Limb (tissue), 2 donors: ENCODE measurements around the gene TUBGCP6.
"Not testable (repeated sequence)": the region's sequence is repeated elsewhere in the genome, so short reads cannot be mapped to it uniquely, and the experiment has no call there.

Experiments
- DNase-seq, 2 donors: peaks; one replicate each; pipeline ENCODE4 v3.0.0-alpha.2; 2016; ENCODE audit errors: extremely low spot score in 2 of 2

The TUBGCP6 gene

GRCh38 chr22:50171319-50171964, 73.4 kb downstream of the TUBGCP6 start:
- DNase-seq, result no peak

GRCh38 chr22:50170453-50171318, 74.1 kb downstream of the TUBGCP6 start, which contains the start of gene PANX2:
PANX2 (plus strand) TSS chr22:50170731; CDS start chr22:50170731, 0 bp downstream.
- DNase-seq, result no peak

- no peak for DNase-seq
Observed at GRCh38 chr22:50169774-50170341, 75.0 kb downstream of the TUBGCP6 start.

- no peak for DNase-seq
Observed at GRCh38 chr22:50169181-50169759, 75.6 kb downstream of the TUBGCP6 start.

- not testable (repeated sequence) for DNase-seq
Observed at GRCh38 chr22:50168490-50169180, 76.2 kb downstream of the TUBGCP6 start.

- no peak for DNase-seq
Observed at GRCh38 chr22:50167689-50168489, 76.9 kb downstream of the TUBGCP6 start.
